Measurements from ENCODE around the gene CWH43. TPM values are rescaled to one million over a fixed set of nuclear protein-coding genes. Genes with fewer than 3 reads are reported as not detected.
"Not testable (repeated sequence)": the region's sequence is repeated elsewhere in the genome, so short reads cannot be mapped to it uniquely, and the experiment has no call there.

Gene CWH43
- total RNA-seq, 2 donors from 2014 or later = not detected

DNA sequence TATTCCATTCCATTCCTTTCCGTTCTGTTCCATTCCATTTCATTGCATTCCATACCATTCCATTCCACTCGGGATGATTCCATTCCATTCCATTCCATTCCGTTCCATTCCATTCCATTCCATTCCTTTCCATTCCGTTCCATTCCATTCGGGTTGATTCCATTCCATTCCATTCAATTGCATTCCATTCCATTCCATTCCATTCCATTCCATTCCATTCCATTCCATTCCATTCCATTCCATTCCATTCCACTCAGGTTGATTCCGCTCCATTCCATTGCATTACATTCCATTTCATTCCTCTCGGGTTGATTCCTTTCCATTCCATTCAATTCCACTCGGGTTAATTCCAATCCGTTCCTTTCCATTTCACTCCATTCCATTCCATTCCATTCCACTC lies 111.0 kb downstream of the CWH43 start:
- ATAC-seq (ENCODE audit: insufficient number of reproducible peaks, low FRiP score, low read depth) = peak; percentile 34
- H3K27me3 ChIP-seq (replicated peaks; ENCODE audit: insufficient read depth); H3K4me1 ChIP-seq (ENCODE audit: control insufficient read depth in 1 of 2, low read depth in 2 of 2); H3K4me3 ChIP-seq; H3K36me3 ChIP-seq; DNase-seq (ENCODE audit: low spot score); H3K27ac ChIP-seq: not testable (repeated sequence)
- H3K9me3 ChIP-seq = peaks cover 20% of the 10 kb centered on the region

DNA sequence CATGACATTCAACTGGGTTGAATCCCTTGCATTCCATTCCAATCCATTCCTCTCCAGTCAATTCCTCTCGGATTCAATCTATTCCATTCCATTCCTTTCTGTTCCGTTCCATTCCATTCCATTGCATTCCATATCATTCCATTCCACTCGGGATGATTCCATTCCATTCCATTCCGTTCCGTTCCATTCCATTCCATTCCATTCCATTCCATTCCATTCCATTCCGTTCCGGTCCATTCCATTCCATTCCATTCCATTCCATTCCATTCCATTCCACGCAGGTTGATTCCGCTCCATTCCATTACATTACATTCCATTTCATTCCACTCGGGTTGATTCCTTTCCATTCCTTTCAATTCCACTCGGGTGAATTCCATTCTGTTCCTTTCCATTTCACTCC lies 111.4 kb downstream of the CWH43 start:
- H3K36me3 ChIP-seq; H3K4me3 ChIP-seq; DNase-seq (ENCODE audit: low spot score); H3K27ac ChIP-seq; H3K4me1 ChIP-seq (ENCODE audit: control insufficient read depth in 1 of 2, low read depth in 2 of 2); H3K27me3 ChIP-seq (replicated peaks; ENCODE audit: insufficient read depth); ATAC-seq (ENCODE audit: insufficient number of reproducible peaks, low FRiP score, low read depth): not testable (repeated sequence)
- H3K9me3 ChIP-seq = peaks cover 23% of the 10 kb centered on the region

DNA sequence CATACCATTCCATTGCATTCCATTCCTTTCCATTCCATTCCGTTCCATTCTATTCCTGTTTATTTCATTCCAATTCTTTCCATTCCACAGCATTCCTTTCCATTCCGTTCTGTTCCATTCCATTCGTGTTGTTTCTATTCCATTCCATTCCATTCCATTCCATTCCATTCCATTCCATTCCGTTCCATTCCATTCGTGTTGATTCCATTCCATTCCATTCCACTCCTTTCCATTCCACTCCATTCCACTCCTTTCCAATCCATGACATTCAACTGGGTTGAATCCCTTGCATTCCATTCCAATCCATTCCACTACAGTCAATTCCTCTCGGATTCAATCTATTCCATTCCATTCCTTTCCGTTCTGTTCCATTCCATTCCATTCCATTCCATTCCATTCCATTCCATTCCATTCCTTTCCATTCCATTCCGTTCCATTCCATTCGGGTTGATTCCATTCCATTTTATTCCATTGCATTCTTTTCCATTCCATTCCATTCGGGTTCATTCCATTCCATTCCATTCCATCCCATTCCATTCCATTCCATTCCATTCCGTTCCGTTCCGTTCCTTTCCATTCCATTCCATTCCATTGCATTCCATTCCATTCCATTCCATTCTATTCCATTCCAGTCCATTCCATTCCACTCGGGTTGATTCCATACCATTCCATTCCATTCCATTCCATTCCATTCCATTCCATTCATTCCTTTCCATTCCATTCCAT lies 112.1 kb downstream of the CWH43 start:
- H3K9me3 ChIP-seq = peaks cover 24% of the 10 kb centered on the region
- not testable (repeated sequence) for H3K36me3 ChIP-seq; H3K4me1 ChIP-seq (ENCODE audit: control insufficient read depth in 1 of 2, low read depth in 2 of 2); DNase-seq (ENCODE audit: low spot score); H3K4me3 ChIP-seq; H3K27me3 ChIP-seq (replicated peaks; ENCODE audit: insufficient read depth); H3K27ac ChIP-seq
- peak; percentile 2 for ATAC-seq (ENCODE audit: insufficient number of reproducible peaks, low FRiP score, low read depth)

DNA sequence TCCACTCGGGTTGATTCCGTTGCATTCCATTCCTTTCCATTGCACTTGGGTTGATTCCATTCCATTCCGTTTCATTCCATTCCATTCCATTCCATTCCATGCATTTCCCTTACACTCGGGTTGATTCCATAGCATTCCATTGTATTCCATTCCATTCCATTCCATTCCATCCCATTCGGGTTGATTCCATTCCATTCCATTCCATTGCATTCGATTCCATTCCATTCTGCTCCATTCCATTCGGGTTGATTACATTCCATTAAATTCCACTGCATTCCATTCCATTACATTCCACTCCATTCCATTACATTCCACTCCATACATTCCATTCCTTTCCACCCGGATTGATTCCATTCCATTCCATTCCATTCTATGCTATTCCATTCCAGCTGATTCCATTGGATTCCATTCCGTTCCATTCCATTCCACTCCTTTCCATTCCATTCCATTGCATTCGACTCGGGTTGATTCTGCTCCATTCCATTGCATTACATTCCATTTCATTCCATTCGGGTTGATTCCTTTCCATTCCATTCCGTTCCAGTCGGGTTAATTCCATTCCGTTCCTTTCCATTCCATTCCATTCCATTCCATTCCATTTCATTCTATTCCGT lies 113.9 kb downstream of the CWH43 start:
- H3K9me3 ChIP-seq = peaks cover 34% of the 10 kb centered on the region

DNA sequence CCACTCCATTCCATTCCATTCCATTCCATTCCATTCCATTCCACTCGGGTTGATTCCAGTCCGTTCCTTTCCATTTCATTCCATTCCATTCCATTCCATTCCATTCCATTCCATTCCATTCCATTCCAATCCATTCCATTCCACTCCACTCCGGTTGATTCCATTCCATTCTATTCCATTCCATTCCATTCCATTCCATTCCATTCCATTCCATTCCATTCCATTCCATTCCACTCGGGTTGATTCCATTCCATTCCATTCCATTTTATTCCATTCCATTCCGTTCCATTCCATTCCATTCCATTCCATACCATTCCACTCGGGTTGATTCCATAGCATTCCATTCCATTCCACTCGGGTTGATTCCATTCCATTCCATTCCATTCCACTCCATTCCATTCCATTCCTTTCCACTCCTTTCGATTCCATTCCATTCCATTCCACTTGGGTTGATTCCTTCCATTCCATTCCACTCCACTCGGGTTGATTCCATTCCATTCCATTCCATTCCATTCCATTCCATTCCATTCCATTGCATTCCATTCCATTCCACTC lies 116.3 kb downstream of the CWH43 start:
- not testable (repeated sequence) for H3K4me1 ChIP-seq (ENCODE audit: control insufficient read depth in 1 of 2, low read depth in 2 of 2); H3K4me3 ChIP-seq; H3K27me3 ChIP-seq (replicated peaks; ENCODE audit: insufficient read depth); DNase-seq (ENCODE audit: low spot score); H3K36me3 ChIP-seq; H3K27ac ChIP-seq
- ATAC-seq (ENCODE audit: insufficient number of reproducible peaks, low FRiP score, low read depth) = peak; percentile 15
- H3K9me3 ChIP-seq = peaks cover 32% of the 10 kb centered on the region

More for the DNA sequence above, 113.9 kb downstream of the CWH43 start:
- H3K4me3 ChIP-seq; H3K36me3 ChIP-seq; ATAC-seq (ENCODE audit: insufficient number of reproducible peaks, low FRiP score, low read depth); DNase-seq (ENCODE audit: low spot score); H3K4me1 ChIP-seq (ENCODE audit: control insufficient read depth in 1 of 2, low read depth in 2 of 2); H3K27ac ChIP-seq; H3K27me3 ChIP-seq (replicated peaks; ENCODE audit: insufficient read depth): not testable (repeated sequence)

DNA sequence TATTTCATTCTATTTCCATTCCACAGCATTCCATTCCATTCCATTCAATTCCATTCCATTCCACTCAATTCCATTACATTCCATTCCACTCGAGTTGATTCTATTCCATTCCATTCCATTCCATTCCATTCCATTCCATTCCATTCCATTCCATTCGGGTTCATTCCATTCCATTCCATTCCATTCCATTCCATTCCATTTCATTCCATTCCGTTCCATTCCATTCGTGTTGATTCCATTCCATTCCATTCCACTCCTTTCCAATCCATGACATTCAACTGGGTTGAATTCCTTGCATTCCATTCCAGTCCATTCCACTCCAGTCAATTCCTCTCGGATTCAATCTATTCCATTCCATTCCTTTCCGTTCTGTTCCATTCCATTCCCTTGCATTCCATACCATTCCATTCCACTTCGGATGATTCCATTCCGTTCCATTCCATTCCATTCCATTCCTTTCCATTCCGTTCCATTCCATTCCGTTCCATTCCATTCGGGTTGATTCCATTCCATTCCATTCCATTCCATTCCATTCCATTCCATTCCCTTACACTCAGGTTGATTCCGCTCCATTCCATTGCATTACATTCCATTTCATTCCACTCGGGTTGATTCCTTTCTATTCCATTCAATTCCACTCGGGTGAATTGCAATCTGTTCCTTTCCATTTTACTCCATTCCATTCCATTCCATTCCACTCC lies 117.5 kb downstream of the CWH43 start:
- not testable (repeated sequence) for H3K36me3 ChIP-seq
- peak; percentile 47 for ATAC-seq (ENCODE audit: insufficient number of reproducible peaks, low FRiP score, low read depth)
- H3K9me3 ChIP-seq = peaks cover 33% of the 10 kb centered on the region

DNA sequence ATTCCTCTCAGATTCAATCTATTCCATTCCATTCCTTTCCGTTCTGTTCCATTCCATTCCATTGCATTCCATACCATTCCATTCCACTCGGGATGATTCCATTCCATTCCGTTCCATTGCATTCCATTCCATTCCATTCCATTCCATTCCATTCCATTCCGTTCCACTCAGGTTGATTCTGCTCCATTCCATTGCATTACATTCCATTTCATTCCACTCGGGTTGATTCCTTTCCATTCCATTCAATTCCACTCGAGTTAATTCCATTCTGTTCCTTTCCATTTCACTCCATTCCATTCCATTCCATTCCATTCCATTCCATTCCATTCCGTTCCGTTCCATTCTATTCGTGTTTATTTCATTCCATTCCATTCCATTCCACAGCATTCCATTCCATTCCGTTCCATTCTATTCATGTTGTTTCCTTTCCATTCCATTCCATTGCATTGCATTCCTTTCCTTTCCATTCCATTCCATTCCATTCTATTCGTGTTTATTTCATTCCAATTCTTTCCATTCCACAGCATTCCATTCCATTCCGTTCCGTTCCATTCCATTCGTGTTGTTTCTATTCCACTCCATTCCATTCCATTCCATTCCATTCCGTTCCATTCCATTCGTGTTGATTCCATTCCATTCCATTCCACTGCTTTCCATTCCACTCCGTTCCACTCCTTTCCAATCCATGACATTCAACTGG lies 118.3 kb downstream of the CWH43 start:
- not testable (repeated sequence) for H3K36me3 ChIP-seq; H3K27ac ChIP-seq; H3K27me3 ChIP-seq (replicated peaks; ENCODE audit: insufficient read depth); H3K4me1 ChIP-seq (ENCODE audit: control insufficient read depth in 1 of 2, low read depth in 2 of 2); H3K4me3 ChIP-seq; DNase-seq (ENCODE audit: low spot score)
- peak; percentile 41 for ATAC-seq (ENCODE audit: insufficient number of reproducible peaks, low FRiP score, low read depth)
- H3K9me3 ChIP-seq = peaks cover 33% of the 10 kb centered on the region

More for the DNA sequence above, 117.5 kb downstream of the CWH43 start:
- H3K27me3 ChIP-seq (replicated peaks; ENCODE audit: insufficient read depth); H3K27ac ChIP-seq; H3K4me1 ChIP-seq (ENCODE audit: control insufficient read depth in 1 of 2, low read depth in 2 of 2); DNase-seq (ENCODE audit: low spot score); H3K4me3 ChIP-seq: not testable (repeated sequence)

DNA sequence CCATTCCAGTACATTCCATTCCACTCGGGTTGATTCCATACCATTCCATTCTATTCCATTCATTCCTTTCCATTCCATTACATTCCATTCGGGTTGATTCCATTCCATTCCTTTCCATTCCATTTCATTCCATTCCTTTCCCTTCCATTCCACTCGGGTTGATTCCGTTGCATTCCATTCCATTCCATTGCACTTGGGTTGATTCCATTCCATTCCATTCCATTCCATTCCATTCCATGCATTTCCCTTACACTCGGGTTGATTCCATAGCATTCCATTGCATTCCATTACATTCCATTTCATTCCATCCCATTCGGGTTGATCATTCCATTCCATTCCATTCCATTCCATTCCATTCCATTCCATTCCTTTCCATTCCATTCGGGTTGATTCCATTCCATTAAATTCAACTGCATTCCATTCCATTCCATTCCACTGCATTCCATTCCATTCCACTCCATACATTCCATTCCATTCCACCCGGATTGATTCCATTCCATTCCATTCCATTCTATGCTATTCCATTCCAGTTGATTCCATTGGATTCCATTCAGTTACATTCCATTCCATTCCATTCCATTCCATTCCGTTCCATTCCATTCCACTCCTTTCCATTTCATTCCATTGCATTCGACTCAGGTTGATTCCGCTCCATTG lies 119.3 kb downstream of the CWH43 start:
- H3K4me1 ChIP-seq (ENCODE audit: control insufficient read depth in 1 of 2, low read depth in 2 of 2); H3K27me3 ChIP-seq (replicated peaks; ENCODE audit: insufficient read depth); H3K36me3 ChIP-seq; H3K4me3 ChIP-seq; DNase-seq (ENCODE audit: low spot score); H3K27ac ChIP-seq: not testable (repeated sequence)
- peaks cover 27% of the 10 kb centered on the region for H3K9me3 ChIP-seq
- peak; percentile 2 for ATAC-seq (ENCODE audit: insufficient number of reproducible peaks, low FRiP score, low read depth)

DNA sequence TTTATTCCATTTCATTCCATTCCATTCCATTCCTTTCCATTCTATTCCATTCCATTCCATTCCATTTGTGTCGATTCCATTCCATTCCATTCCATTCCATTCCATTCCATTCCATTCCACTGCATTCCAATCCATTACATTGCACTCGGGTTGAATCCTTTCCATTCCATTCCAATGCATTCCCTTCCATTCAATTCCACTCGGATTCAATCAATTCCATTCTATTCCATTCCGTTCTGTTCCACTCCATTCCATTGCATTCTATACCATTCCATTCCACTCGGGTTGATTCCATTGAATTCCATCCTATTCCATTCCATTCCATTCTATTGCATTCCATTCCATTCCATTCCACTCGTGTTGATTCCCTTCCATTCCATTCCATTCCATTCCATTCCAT lies 121.2 kb downstream of the CWH43 start:
- H3K9me3 ChIP-seq = peaks cover 25% of the 10 kb centered on the region
- not testable (repeated sequence) for H3K4me1 ChIP-seq (ENCODE audit: control insufficient read depth in 1 of 2, low read depth in 2 of 2); H3K36me3 ChIP-seq; DNase-seq (ENCODE audit: low spot score); H3K27ac ChIP-seq; H3K27me3 ChIP-seq (replicated peaks; ENCODE audit: insufficient read depth); H3K4me3 ChIP-seq
- peak; percentile 16 for ATAC-seq (ENCODE audit: insufficient number of reproducible peaks, low FRiP score, low read depth)

DNA sequence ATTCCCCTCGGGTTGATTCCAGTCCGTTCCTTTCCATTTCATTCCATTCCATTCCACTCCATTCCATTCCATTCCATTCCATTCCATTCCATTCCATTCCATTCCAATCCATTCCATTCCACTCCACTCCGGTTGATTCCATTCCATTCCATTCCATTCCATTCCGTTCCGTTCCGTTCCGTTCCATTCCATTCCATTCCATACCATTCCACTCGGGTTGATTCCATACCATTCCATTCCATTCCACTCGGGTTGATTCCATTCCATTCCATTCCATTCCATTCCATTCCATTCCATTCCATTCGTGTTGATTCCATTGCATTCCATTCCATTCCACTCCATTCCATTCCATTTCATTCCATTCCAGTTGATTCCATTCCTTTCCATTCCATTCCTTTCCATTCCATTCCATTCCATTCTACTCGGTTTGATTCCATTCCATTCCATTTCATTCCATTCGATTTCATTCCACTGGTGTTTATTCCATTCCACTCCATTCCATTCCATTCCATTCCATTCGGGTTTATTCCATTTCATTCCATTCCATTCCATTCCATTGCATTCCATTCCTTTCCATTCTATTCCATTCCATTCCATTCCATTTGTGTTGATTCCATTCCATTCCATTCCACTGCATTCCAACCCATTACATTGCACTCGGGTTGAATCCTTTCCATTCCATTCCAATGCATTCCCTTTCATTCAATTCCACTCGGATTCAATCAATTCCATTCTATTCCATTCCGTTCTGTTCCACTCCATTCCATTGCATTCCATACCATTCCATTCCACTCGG lies 122.3 kb downstream of the CWH43 start:
- not testable (repeated sequence) for H3K4me3 ChIP-seq; H3K36me3 ChIP-seq; H3K4me1 ChIP-seq (ENCODE audit: control insufficient read depth in 1 of 2, low read depth in 2 of 2); DNase-seq (ENCODE audit: low spot score); H3K27me3 ChIP-seq (replicated peaks; ENCODE audit: insufficient read depth); H3K27ac ChIP-seq
- H3K9me3 ChIP-seq = peaks cover 21% of the 10 kb centered on the region
- ATAC-seq (ENCODE audit: insufficient number of reproducible peaks, low FRiP score, low read depth) = peak; percentile 68

DNA sequence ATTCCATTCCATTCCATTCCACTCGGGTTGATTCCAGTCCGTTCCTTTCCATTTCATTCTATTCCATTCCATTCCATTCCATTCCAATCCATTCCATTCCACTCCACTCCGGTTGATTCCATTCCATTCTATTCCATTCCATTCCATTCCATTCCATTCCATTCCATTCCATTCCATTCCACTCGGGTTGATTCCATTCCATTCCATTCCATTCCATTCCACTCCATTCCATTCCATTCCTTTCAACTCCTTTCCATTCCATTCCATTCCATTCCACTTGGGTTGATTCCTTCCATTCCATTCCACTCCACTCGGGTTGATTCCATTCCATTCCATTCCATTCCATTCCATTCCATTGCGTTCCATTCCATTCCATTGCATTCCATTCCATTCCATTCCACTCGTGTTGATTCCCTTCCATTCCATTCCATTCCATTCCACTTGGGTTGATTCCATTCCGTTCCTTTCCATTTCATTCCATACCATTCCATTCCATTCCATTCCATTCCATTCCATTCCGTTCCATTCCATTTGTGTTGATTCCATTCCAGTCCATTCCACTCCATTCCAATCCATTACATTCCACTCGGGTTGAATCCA lies 123.6 kb downstream of the CWH43 start:
- ATAC-seq (ENCODE audit: insufficient number of reproducible peaks, low FRiP score, low read depth) = peak; percentile 46
- not testable (repeated sequence) for DNase-seq (ENCODE audit: low spot score); H3K4me3 ChIP-seq; H3K27me3 ChIP-seq (replicated peaks; ENCODE audit: insufficient read depth); H3K36me3 ChIP-seq; H3K27ac ChIP-seq; H3K4me1 ChIP-seq (ENCODE audit: control insufficient read depth in 1 of 2, low read depth in 2 of 2)
- H3K9me3 ChIP-seq = peaks cover 16% of the 10 kb centered on the region
